ENCODE results near the gene PSD4.

- no peak for TF ChIP-seq POLR2A (IDR thresholded peaks at IDR 0.05; ENCODE audit: low read length)
- TF ChIP-seq GATA1 (IDR thresholded peaks at IDR 0.05; ENCODE audit: low read depth, low read length): no peak
These were observed 29.4 kb downstream of the PSD4 start for GRCh38 chr2:113203217-113203530.
